HG03045 (cell line): ENCODE data around the gene GP1BB.
"Not testable (repeated sequence)": the region's sequence is repeated elsewhere in the genome, so short reads cannot be mapped to it uniquely, and the experiment has no call there.

Experiments used
- ATAC-seq: cut with Tn5 transposase; IDR thresholded peaks from one replicate; pipeline ENCODE4 v1.9.1; 2021; ENCODE audit warnings: mild to moderate bottlenecking, moderate library complexity; ENCODE audit not compliant: unreplicated experiment

GP1BB gene

GRCh38 chr22:19723232-19723982, at the start of gene GP1BB:
TSS of gene GP1BB (plus strand) at chr22:19723539. CDS start at chr22:19723570, 31 bp downstream.
- no peak for ATAC-seq

DNA sequence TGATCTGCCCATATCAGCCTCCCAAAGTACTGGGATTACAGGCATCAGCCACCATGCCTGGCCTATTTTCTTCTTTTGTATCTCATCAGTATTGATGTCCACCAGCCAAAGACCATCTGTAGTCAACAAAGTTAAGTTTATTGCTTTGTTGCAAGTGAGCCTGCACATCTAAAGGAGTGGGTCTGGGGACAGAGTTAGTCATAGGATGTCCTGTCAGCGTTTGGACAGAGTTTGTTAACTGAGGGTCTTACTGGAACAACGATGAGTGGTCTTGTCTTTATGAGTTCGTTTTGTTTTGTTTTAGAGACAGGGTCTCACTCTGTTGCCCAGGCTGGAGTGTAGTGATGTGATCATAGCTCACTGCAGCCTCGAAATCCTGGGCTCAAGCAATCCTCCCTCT, 49.7 kb upstream of the GP1BB start:
- ATAC-seq, result no peak

- no peak for ATAC-seq
These were observed 49.0 kb upstream of the GP1BB start for GRCh38 chr22:19674129-19674928.

DNA sequence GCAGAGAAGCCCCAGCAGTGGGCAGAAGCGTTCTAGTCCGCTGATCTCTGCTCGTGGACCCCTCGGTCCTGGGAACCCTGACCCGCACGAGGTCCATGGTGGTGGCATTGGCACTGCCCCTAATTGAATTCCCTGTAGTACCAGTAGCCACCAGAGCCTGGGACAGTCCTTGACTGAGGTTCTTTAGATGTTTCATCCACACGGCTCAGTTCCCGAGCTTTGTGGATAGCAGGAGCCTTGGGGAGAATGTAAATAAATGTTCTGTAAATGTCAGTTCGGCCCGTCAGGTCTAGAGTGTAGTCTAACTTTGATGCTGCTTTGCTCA, 48.4 kb upstream of the GP1BB start:
- ATAC-seq, result no peak

DNA sequence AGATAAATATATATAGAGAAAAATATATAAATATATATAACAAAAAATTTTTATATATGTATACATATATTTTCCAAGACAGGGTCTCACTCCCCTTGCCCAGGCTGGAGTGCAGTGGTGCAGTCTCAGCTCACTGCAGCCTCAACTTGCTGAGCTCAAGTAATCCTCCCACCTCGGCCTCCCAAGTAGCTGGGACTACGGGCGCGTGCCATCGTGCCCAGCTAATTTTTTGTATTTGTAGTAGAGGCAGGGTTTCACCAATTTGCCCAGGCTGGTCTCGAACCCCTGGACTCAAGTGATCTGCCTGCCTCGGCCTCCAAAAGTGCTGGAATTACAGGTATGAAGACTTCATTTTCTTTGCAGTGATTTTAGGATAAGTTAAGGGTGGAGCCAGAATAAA, 47.9 kb upstream of the GP1BB start:
- ATAC-seq, result no peak

DNA sequence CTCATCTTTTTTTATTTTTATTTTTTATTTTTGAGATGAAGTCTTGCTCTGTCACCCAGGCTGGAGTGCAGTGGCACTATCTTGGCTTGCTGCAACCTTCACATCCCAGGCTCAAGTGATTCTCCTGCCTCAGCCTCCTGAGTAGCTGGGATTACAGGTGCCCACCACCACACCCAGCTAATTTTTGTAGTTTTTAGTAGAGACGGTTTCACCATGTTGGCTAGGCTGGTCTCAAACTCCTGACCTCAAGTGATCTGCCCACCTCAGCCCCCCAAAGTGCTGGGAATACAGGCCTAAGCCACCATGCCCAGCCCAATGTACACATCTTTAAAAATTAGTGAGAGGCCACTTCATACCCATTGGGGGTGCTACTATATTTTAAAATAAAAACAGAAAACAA, 46.9 kb upstream of the GP1BB start:
- not testable (repeated sequence) for ATAC-seq

- no peak for ATAC-seq
These were observed 44.3 kb upstream of the GP1BB start for GRCh38 chr22:19678949-19679521.

- no peak for ATAC-seq
These were observed 43.7 kb upstream of the GP1BB start for GRCh38 chr22:19679522-19680101.

DNA sequence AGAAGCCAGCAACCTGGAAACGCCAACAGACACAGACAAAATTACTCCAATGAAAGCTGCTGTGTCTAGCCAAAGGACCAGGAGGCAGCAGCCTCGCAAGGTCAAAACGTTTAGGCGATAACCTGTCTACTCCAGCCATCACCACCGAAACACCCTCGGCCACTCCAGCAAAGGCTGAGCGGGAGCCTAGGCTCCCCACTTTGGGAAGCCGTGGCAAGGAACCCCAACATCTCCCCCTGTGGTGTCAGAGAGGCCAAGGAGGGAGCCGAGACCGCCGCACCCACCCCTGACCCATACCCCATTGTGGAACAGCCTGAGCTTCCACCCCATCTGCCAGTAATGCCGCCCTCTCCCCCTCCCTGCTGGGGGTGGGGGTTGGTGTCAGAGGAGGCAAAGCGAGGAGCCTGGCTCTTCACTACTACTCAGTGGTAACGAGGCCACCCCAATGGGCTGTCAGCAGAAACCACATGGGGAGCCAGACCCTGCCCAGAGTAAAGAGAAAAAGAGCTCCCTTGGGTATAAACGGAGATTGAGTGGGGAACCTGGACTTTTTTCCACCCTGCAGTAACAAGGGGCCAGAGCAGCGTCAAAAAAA, 43.0 kb upstream of the GP1BB start:
- ATAC-seq, result no peak

- no peak for ATAC-seq
These were observed 42.2 kb upstream of the GP1BB start for GRCh38 chr22:19680911-19681862.

- ATAC-seq, result no peak
These were observed 41.5 kb upstream of the GP1BB start for GRCh38 chr22:19681863-19682245.

- no peak for ATAC-seq
These were observed 36.4 kb upstream of the GP1BB start for GRCh38 chr22:19686946-19687345.

GRCh38 chr22:19687561-19688300, 35.6 kb upstream of the GP1BB start:
- no peak for ATAC-seq

- ATAC-seq, result no peak
These were observed 34.7 kb upstream of the GP1BB start for GRCh38 chr22:19688301-19689290.

DNA sequence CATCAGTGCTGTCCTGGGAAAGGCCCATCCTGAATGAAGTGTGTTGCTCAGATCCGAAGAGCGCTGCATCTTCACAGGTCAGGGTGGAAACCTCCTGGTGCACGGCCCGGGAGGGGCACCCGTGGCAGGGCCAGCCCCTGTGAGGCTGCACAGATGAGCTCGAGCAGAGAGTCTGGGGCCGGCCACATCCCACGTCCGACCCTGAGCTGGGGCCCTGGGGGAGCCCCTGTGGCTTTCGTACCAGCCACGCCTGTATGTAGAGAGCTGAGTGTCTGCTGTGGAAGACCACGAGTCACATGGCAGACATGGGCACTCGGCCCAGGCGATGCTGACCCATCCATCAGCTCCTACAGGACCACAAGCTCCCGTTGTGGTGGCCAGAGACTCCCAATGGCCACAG, 33.9 kb upstream of the GP1BB start:
- no peak for ATAC-seq

DNA sequence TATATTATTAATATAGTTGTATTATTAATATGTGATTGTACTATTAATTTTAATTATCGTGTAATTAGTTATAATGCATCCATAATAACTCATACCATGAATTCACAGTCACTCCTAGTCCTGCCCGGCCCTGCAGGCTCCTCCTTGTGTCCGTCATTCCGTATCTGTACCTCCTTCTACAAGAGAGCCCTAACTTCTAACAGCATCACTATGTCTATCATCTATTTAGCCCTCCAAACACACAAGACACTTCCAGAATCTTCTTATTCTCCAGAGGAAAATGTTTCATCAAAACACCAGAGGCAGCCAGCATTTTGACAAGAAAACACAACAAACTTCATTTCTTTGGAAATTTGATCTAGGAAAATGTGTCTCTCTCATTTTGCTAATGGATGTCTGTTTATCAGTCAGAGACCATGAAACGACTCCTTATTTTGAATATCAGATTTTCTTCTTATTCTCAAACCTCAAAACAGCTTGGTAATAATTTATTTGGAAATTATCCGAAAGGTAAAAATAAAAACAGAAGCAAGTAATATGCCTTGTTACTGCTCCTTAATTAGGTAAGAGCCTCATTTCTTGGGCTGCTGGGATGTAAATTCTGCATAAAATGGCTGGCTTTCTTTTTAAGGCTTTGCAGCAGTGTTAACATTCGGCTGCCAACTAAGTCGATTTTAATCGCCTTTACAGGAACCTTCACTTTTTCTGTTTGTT, 32.2 kb upstream of the GP1BB start:
- no peak for ATAC-seq

GRCh38 chr22:19691721-19692341, 31.5 kb upstream of the GP1BB start:
- no peak for ATAC-seq
